Chondrocyte (in vitro differentiated cells): ENCODE data around the gene SNX24. TPM values are rescaled to one million over a fixed set of nuclear protein-coding genes. Genes with fewer than 3 reads are reported as not detected.

Source experiments
- DNase-seq: peaks from one replicate; pipeline ENCODE4 v3.0.0; 2021; ENCODE audit warnings: mixed read lengths, low spot score
- H3K27ac Mint-ChIP-seq: one replicate; pipeline ENCODE4 v1.8.0; 2021; ENCODE audit warnings: mild to moderate bottlenecking, moderate library complexity, mixed read lengths; ENCODE audit not compliant: unreplicated experiment
- H3K27me3 Mint-ChIP-seq: 2 replicates; pipeline ENCODE4 v1.8.0; 2021; ENCODE audit warnings: low read depth, mixed read lengths
- H3K36me3 Mint-ChIP-seq: 2 replicates; pipeline ENCODE4 v1.8.0; 2021; ENCODE audit warnings: low read depth, mixed read lengths
- H3K4me1 Mint-ChIP-seq: 2 replicates; pipeline ENCODE4 v1.8.0; 2021; ENCODE audit warnings: low read depth, mild to moderate bottlenecking, mixed read lengths
- H3K4me3 Mint-ChIP-seq: one replicate; pipeline ENCODE4 v1.8.0; 2021; ENCODE audit warnings: mild to moderate bottlenecking, moderate library complexity, mixed read lengths; ENCODE audit not compliant: unreplicated experiment
- H3K9me3 Mint-ChIP-seq: 2 replicates; pipeline ENCODE4 v1.8.0; 2021; ENCODE audit warnings: low read depth, mixed read lengths
- total RNA-seq: library from RNA; stranded (reverse); gene quantifications from 3 replicates; pipeline ENCODE4 v1.2.1, GENCODE V29; 2021
- TF ChIP-seq, protein P1 (sequence below): fragments of 200-600 bp; sonication (generic); IDR thresholded peaks from 2 replicates; pipeline ENCODE4 v1.5.0; 2021; ENCODE audit warnings: antibody characterized with exemption, mild to moderate bottlenecking, moderate library complexity

SNX24 gene
- total RNA-seq, 1 donor from 2014 or later: 14.3 TPM

DNA sequence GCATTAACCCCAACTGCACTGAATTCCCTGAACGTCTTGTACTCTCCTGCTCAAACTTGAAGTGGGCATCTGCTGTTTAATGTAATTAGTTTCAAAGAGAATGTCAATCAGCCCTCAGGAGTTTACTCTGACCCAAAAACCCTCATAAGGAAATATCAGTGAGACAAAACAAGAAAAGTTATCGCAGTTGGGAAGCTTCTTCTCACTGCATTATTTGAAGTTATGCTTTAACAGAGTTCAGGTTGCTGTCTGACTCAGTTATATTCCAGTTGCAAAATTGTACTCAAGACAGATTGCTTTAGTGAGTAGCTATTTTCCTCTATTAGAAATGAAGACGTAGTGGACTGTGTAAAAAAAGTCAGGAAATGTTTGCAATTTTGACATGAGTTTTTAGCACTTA, 139.0 kb downstream of the SNX24 start:
- Mint-ChIP-seq H3K36me3 (no peaks in the 10 kb centered on the region), H3K27me3 (no peaks in the 10 kb centered on the region), H3K9me3 (no peaks in the 10 kb centered on the region), H3K27ac (no peak overlapping the region), H3K4me1 (no peaks in the 10 kb centered on the region), H3K4me3 (no peak overlapping the region)
- TF ChIP-seq, protein P1, sequence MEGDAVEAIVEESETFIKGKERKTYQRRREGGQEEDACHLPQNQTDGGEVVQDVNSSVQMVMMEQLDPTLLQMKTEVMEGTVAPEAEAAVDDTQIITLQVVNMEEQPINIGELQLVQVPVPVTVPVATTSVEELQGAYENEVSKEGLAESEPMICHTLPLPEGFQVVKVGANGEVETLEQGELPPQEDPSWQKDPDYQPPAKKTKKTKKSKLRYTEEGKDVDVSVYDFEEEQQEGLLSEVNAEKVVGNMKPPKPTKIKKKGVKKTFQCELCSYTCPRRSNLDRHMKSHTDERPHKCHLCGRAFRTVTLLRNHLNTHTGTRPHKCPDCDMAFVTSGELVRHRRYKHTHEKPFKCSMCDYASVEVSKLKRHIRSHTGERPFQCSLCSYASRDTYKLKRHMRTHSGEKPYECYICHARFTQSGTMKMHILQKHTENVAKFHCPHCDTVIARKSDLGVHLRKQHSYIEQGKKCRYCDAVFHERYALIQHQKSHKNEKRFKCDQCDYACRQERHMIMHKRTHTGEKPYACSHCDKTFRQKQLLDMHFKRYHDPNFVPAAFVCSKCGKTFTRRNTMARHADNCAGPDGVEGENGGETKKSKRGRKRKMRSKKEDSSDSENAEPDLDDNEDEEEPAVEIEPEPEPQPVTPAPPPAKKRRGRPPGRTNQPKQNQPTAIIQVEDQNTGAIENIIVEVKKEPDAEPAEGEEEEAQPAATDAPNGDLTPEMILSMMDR: no peak
- no peak for DNase-seq

DNA sequence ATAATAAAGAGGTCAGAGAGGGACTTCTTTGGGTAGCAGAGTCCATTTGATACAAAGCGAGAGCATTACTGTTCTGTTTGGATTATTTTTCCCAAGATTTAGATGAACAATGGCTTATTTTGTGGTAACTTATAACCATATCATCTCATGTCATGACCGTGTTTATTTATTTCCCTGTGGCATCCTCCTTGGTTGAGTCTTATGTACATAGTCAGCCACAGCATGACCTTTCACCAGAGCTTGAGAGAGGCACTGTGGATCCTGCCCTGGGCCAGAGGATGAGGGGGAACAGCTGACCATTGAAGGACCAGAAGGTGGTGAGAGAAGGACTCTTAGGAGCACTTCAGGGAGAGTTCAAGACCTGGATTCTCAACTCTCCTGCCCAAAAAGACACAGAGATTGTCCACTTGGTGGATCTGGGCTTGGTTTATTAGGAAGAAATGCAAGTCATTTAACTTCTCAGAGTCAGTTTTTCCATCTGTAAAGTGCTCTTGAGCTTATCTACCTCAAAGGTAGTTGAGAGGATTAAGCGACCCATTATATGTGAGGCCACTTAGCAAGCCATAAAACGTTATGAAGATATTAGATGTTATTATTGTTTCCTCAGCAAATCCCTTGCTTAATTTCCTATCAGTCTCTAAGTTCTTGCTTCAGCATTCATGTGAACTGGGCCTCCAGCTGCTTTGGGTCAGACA, 139.7 kb downstream of the SNX24 start:
- Mint-ChIP-seq H3K4me3 (no peak overlapping the region), H3K4me1 (no peaks in the 10 kb centered on the region), H3K36me3 (no peaks in the 10 kb centered on the region), H3K9me3 (no peaks in the 10 kb centered on the region), H3K27me3 (no peaks in the 10 kb centered on the region), H3K27ac (no peak overlapping the region)
- TF ChIP-seq, protein P1: no peak
- no peak for DNase-seq

DNA sequence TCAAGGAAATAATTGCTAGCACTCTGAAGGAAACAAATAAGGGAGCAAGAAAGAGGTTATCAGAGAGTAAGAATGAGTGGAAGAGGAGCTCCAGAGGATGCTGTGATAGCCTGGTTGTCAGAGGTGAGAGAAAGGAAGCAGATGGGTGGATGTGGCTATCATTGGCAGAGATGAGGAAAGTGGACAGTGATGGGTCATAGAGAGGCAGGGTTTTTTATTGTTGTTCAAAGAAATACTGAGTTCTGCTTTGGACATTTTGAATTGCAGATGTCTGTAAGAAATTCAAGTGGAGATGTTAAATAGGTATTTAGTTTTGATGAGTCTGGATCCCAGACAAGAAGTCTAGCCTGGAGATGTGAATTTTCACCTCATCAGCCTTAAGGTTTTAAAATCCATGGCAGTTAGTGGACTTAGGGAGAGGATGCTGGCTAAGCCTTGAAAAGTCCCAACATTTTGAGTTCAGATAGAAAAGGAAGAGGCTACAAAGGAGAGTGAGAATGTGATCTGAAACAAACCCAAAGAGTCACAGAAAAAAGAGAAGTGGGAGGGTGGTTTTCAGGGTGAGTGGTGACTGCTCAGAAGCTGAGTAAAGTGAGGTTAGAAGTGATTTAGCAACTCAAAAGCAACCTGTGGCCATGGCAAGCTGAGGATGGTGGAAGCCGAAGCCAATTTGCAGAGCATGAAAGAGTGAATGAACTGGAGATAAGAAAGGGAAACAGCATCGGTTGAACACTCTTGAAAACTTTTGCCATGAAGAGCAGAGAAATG, 140.7 kb downstream of the SNX24 start:
- DNase-seq: no peak
- H3K4me3 Mint-ChIP-seq: no peak overlapping the region
- no peaks in the 10 kb centered on the region for H3K4me1 Mint-ChIP-seq
- no peak overlapping the region for H3K27ac Mint-ChIP-seq
- no peaks in the 10 kb centered on the region for H3K36me3 Mint-ChIP-seq
- H3K9me3 Mint-ChIP-seq: no peaks in the 10 kb centered on the region
- TF ChIP-seq, protein P1: no peak
- no peaks in the 10 kb centered on the region for H3K27me3 Mint-ChIP-seq

DNA sequence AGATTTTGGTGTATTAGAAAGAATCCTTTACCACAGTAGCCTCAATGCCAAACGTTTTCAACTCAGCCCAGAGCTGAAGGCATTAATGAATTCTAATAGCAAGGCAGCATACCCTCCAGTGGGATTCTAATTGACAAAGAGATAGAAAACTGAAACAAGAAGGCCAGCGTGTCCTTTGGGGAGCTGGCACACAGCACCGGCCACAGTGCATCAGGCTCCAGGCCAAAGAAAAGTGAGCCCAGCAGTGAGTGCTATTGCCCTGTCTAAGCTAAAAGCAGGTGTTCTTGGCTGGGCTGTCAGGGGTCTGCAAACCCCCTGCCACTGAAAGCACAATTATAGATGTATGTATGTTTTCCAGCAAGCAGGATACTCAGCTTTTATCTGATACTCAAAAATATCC, 150.7 kb downstream of the SNX24 start:
- Mint-ChIP-seq H3K9me3 (no peaks in the 10 kb centered on the region), H3K27me3 (no peaks in the 10 kb centered on the region), H3K4me1 (no peaks in the 10 kb centered on the region), H3K36me3 (no peaks in the 10 kb centered on the region), H3K27ac (no peak overlapping the region), H3K4me3 (no peak overlapping the region)
- TF ChIP-seq, protein P1: no peak
- no peak for DNase-seq

DNA sequence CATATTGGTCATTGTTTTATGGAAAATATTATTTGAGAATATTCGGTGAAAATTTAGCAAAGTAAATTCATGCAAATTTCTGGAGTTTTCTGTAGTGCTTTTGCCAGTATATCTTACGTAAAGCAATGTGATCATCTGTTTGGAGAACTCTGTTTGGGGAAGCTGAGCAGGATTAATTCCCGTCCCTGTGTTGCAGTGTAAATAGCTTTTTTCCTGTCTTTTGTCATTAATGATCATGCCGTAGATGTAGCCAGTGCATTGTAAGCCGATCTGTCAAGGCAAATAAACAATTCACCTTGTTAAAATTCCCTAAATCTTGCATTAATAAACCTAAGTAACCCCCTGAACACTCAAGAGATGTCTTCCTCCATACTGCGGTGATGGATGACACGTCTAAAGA, 151.9 kb downstream of the SNX24 start:
- H3K36me3 Mint-ChIP-seq: no peaks in the 10 kb centered on the region
- no peaks in the 10 kb centered on the region for H3K27me3 Mint-ChIP-seq
- no peak overlapping the region for H3K27ac Mint-ChIP-seq
- no peak for DNase-seq
- no peaks in the 10 kb centered on the region for H3K4me1 Mint-ChIP-seq
- TF ChIP-seq, protein P1: no peak
- no peaks in the 10 kb centered on the region for H3K9me3 Mint-ChIP-seq
- H3K4me3 Mint-ChIP-seq: no peak overlapping the region
